Mucosa of descending colon (tissue), 3 donors: ENCODE data around the gene CTSZ. TPM values are rescaled to one million over a fixed set of nuclear protein-coding genes. Genes with fewer than 3 reads are reported as not detected.
A peak's percentile ranks its signal among the peaks of the same experiment; 100 is the strongest.

Experiments used
- ATAC-seq: fragments of 200-7000 bp; cut with Tn5 transposase; one replicate; pipeline ENCODE4 v1.9.1; 2020; ENCODE audit warnings: mild to moderate bottlenecking, moderate library complexity
- DNase-seq, 3 donors: peaks; one replicate each; pipeline ENCODE4 v3.0.0-alpha.2; 2020
- H3K36me3 ChIP-seq: fragments of 200-600 bp; one replicate; pipeline ENCODE4 v1.8.0; 2021; ENCODE audit warnings: low read depth, mild to moderate bottlenecking
- H3K4me1 ChIP-seq: fragments of 200-600 bp; one replicate; pipeline ENCODE4 v1.8.0; 2021; ENCODE audit warnings: low read depth, mild to moderate bottlenecking
- H3K4me3 ChIP-seq: fragments of 200-600 bp; one replicate; pipeline ENCODE4 v1.8.0; 2021; ENCODE audit warnings: mild to moderate bottlenecking
- H3K9me3 ChIP-seq: fragments of 200-600 bp; one replicate; pipeline ENCODE4 v1.8.0; 2021; ENCODE audit warnings: mild to moderate bottlenecking
- CTCF ChIP-seq: fragments of 200-600 bp; IDR thresholded peaks from one replicate; pipeline ENCODE4 v1.8.0; 2022; ENCODE audit warnings: antibody characterized with exemption, mild to moderate bottlenecking
- intact Hi-C, 2 donors: fragments of 100-400 bp; cut with DNase I in 1 of 2; cut with micrococcal nuclease in 1 of 2; formaldehyde crosslinking; loops; one replicate each; pipeline versions ENCODE4 v1.11.0 to v1.11.1; 2022; cut with DNase I, micrococcal nuclease
- total RNA-seq, 3 donors: library from RNA; stranded (reverse); fragmentation: NEBNext Ultra II Directional in 2 of 3; extraction: Animal tissue kit (Norgen Biotek cat#: 25700) in 2 of 3; gene quantifications; one replicate each; pipeline versions ENCODE4 v1.2.1 to v1.2.4, GENCODE V29; 2021 to 2023
- donor health status: DM: no; HTN: no; CAD: no; lungs with moderate emphysema.
- donor health status: DM: no; HTN: no; CAD: no.
- donor health status: DM: no; HTN: yes; CAD: no.

The CTSZ gene
- total RNA-seq, 3 donors from 2014 or later: 269 to 272 (median 271) TPM

DNA sequence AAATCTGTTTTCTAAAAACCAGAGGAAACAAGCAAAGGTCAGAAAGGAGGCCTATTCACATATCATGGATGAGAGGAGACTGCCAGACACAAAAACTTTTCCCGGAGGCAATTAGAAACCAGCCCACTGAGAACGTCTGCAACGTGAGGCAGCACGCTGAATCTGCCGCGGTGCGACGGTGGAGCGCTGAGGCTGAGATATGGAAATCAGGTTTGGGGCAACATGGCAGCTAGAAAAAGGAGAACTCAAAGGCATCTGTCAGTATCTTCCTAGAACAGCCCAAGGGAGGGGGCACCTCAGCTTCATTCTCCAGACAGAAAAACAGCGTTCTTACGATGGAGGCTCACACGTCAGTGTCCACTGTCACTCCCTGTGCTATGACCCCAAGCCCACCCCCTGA, 30.3 kb upstream of the CTSZ start:
- Histone ChIP-seq H3K9me3 (no peaks in the 10 kb centered on the region), H3K4me3 (no peak overlapping the region), H3K36me3 (peaks cover 7% of the 10 kb centered on the region), H3K4me1 (peaks cover 22% of the 10 kb centered on the region)
- TF ChIP-seq CTCF: no peak
- no peak for DNase-seq
- no peak for ATAC-seq
- intact Hi-C loops: no loop called here

DNA sequence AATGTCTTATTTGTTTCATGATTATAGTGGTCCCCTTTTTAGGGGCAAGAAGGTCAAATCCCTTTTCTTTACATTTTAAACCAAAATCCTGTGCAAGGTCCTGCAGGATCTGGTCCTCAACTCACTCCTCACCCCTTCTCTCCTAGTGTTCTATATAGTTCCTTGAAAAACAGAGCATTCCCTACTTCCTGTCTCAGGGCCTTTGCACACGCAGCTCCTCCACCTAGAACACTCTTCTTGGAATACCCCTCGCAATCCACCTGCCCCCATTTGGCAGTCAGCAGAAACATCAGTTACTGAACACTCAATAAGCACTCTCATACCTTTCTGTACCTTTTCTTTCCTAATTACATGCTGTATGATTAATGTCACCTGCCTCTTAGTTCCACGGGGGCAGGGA, 28.3 kb upstream of the CTSZ start:
- no peak overlapping the region for H3K4me3 ChIP-seq
- TF ChIP-seq CTCF: no peak
- no peak for ATAC-seq
- DNase-seq: no peak
- H3K36me3 ChIP-seq: peaks cover 7% of the 10 kb centered on the region
- H3K4me1 ChIP-seq: peaks cover 20% of the 10 kb centered on the region
- intact Hi-C loops: no loop called here
- no peaks in the 10 kb centered on the region for H3K9me3 ChIP-seq

- intact Hi-C loops: no loop called here
- Histone ChIP-seq H3K4me1 (peaks cover 26% of the 10 kb centered on the region), H3K9me3 (no peaks in the 10 kb centered on the region), H3K4me3 (no peak overlapping the region), H3K36me3 (peaks cover 7% of the 10 kb centered on the region)
- TF ChIP-seq CTCF: no peak
- ATAC-seq (no peak), DNase-seq (no peak)
Observed at GRCh38 chr20:59033616-59034165, 26.6 kb upstream of the CTSZ start.

DNA sequence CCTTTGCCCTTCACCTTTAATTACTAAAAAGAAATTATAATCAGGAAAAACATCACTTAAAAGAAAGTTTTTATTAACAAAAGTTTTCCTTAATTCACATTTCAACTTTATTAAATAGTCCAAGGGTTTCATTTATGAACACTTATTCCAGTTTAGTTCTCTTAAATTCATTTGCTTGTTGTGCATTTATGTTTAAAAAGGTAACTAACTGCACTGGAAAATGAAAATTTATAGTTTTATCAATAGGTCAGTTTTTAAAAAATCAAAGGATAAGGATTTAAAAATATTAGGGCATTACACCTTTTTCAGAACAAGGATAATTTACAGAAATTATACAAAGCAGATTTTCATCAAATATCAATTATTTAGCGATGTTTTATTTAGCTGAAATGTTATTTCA, 26.0 kb upstream of the CTSZ start:
- TF ChIP-seq CTCF: no peak
- H3K4me3 ChIP-seq: no peak overlapping the region
- no peak for ATAC-seq
- H3K36me3 ChIP-seq: peaks cover 7% of the 10 kb centered on the region
- H3K4me1 ChIP-seq: peaks cover 31% of the 10 kb centered on the region
- H3K9me3 ChIP-seq: no peaks in the 10 kb centered on the region
- DNase-seq: no peak
- intact Hi-C loops: no loop called here

DNA sequence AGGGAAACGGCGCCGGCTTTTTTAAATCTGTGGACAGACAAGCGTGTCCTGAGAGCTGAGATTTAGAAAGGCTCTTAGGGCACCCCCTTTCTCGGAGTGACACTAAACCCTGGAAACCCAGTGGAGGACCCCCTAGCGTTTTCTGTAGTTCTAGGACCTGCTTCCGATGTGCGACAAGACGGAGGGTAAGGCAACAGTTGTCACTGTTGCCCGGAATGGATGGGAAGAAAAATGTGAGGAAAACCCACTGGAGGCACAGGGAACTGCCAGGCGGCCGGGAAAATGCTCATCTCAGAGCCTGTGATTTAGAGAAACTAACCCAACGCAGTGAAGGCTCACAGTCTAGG, 25.6 kb upstream of the CTSZ start:
- intact Hi-C loops: no loop called here
- TF ChIP-seq CTCF: no peak
- Histone ChIP-seq H3K9me3 (no peaks in the 10 kb centered on the region), H3K36me3 (peaks cover 7% of the 10 kb centered on the region), H3K4me1 (peaks cover 34% of the 10 kb centered on the region), H3K4me3 (no peak overlapping the region)
- DNase-seq (no peak), ATAC-seq (peak; percentile 4)
